Forelimb muscle (tissue), 1 donor: ENCODE results near the gene AZIN2. TPM values are rescaled to one million over a fixed set of nuclear protein-coding genes. Genes with fewer than 3 reads are reported as not detected.
"Not testable (repeated sequence)": the region's sequence is repeated elsewhere in the genome, so short reads cannot be mapped to it uniquely, and the experiment has no call there.

Experiments used
- DNase-seq: peaks from one replicate; pipeline ENCODE4 v3.0.0-alpha.2; 2013; ENCODE audit warnings: low read depth
- polyA plus RNA-seq: library from polyadenylated mRNA; unstranded; fragments of 120-200 nt; gene quantifications from one replicate; pipeline ENCODE4 v1.2.1, GENCODE V29; 2013; ENCODE audit not compliant: insufficient read length

Gene AZIN2
- polyA plus RNA-seq, 1 donor = 3.4 TPM

GRCh38 chr1:33057095-33057494, 23.9 kb upstream of the AZIN2 start:
- no peak for DNase-seq

DNA sequence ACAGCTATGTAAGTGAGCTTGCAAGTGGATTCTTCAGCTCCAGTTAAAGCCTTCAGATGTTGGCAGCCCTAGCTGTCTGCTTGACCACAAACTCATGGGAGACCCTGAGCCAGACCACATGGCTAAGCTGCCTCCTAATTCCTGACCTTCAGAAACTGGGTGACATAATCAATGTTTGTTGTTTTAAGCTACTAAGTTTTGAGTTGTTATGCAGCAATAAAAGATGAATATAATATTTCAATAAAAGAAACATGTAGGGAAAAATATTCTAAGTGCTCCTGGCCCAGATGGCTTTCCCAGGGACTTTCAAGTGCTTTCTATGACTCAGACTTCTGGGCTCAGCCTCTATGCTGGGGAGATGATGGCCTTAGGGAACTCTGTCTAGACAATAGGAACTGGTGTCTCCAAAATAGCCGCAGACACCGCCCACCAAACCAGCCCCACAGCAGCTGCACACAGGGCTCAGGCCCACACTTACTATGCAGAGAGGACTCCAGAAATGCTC, 20.3 kb upstream of the AZIN2 start:
- DNase-seq = peak; percentile 86

GRCh38 chr1:33061834-33062233, 19.1 kb upstream of the AZIN2 start:
- DNase-seq = no peak

- not testable (repeated sequence) for DNase-seq
Observed at GRCh38 chr1:33064284-33064683, 16.7 kb upstream of the AZIN2 start.

GRCh38 chr1:33065301-33065700, 15.7 kb upstream of the AZIN2 start:
- DNase-seq = no peak

- not testable (repeated sequence) for DNase-seq
Observed at GRCh38 chr1:33066477-33066876, 14.5 kb upstream of the AZIN2 start.

- DNase-seq = not testable (repeated sequence)
Observed at GRCh38 chr1:33068108-33068507, 12.8 kb upstream of the AZIN2 start.

DNA sequence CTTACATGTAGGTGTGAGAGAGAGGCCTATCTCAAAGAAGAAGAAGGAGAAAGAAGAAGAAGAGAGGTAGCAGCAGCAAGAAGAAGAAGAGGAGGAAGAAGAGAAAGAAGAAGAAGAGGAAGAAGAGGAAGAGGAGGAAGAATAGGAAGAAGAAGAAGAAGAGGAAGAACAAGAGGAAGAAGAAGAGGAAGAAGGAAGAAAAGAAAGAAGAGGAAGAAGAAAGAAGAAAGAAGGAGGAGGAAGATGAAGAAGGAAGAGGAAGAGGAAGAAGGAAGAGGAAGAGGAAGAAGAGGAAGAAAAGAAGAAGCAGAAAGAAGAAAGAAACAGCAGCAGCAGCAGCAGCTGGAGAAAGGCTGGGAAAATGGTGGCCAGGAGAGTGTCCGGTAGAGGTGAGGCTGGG, 10.3 kb upstream of the AZIN2 start:
- no peak for DNase-seq

DNA sequence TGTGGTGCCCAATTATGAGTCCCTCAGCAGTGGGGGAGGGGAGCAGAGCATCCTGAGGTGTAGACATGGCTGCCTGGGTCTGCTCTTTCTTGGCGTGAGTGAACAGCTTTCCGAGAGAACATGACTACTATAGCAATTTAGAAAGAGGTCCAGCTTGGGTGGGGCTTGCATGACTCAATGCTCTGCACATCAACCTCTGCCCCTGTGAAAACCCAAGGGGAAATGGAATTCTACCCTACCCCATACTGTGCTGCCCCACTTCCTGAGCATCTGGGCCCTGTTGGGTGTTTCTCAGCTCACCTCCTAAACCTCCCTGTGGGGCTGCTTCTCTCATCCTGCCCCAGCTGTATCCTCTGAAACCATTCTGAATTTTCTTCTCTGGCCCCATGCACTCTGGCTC, 8.2 kb upstream of the AZIN2 start:
- DNase-seq = no peak

DNA sequence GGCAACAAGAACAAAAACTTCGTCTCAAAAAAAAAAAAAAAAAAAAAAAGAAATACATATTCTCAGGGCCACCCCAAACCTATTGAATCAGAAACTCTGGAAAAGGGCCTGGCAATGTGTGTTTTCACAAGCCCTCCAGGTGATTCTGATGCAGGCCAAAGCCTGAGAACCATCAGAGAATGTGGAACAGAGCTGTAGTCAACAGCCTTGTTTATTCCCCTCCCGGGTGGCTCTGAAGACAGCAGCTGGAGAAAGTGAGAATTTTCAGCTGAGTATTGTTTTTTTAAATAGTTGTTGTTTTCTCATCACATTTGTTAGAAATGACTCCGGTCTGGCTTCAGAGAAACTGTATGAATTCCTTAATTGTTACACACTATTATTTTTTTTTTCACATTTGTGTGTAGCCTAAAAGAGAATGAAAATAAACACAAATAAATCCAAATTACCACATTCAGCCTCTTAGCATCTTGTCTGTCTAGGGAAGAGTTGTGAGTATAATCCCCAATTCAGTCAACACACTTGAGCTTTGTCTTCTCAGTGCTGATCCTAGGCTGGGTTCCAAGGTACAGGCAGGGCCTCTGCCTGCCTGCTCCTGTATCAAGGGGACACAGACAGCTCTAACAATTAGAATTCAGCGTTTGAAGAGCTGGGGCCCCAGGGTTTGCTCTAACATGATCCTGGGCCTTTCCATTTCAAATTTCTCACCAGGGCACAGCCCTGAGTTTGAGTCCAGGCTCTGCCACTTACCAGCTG, 6.6 kb upstream of the AZIN2 start:
- DNase-seq = no peak

DNA sequence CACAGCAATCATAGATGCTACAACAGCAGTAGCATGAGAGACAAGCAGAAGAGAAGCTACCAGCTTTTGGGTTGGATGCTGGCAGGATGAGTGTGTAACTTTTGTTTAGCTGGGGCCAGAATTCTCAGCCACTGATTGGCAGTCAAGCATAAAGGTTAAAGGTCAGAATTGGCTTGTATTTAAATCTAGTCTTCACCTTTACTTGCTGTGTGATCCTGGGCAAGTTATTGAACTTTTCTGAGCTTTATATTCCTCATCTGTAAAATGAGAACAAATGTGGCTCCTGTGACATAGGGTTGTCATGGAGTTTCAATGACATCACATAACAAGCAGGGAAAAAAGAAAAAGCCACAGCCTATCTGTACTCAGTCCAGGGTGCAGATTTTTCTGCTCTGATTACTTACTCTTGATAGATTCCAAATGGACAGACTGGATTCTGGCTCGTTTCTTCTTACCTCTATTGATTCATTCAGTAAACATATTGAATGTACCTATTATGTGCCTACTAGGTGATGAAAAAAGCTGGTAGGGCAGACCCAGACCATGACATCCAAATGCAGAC, 2.8 kb upstream of the AZIN2 start:
- DNase-seq = no peak

DNA sequence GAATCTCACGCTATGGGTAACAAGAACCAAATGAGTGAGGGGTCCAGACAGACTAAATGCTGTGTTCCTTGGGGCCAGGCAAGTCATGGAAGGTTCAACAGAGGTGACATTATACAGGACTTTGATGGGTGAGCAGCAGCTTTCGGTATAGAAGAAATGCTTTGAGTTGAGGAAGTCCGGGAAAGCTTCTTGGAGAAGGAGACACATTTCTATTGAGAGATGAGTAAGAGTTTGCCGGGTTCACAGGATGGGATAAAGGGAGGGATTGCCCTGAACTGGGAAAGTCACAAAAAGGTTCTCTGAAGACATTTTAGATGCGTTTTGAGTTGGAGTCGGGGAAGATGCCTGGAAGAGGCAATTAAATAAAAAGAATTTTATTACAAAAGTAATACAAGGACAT, 580 bp upstream of the AZIN2 start:
- no peak for DNase-seq

DNA sequence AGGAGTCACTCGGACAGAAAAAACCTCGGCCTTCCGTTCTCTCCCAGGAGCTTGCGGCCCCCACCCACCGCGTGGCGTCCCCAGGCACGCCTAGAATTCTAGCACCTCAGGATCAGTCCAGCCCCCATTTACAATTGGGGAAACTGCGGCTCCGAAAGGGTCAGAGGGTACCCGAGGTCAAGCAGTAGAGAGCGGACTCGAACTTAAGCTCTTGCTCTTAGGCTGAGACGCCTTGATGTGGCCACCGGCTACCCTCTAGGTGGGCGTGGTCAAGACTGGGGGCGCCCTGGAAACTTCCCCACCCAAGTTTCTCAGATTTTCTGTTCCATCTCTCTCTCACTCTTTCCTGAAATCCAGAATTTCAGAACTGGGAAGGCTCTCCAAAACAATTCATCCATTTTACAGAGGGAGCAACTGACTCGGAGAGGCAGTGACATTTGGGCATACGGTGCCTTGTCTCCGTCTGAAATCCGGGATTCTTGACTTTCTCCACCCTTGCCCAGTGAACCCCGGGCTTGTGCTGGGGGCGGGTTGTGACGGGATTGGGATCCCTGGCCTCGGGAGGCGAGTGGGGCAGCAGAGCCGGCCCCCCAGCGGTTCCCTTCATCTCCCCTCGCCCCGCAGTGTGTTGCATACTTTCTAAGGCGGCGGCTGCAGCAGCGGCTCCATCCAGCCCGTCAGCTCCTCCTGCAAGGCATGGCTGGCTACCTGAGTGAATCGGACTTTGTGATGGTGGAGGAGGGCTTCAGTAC, 777 bp downstream of the AZIN2 start:
- no peak for DNase-seq

DNA sequence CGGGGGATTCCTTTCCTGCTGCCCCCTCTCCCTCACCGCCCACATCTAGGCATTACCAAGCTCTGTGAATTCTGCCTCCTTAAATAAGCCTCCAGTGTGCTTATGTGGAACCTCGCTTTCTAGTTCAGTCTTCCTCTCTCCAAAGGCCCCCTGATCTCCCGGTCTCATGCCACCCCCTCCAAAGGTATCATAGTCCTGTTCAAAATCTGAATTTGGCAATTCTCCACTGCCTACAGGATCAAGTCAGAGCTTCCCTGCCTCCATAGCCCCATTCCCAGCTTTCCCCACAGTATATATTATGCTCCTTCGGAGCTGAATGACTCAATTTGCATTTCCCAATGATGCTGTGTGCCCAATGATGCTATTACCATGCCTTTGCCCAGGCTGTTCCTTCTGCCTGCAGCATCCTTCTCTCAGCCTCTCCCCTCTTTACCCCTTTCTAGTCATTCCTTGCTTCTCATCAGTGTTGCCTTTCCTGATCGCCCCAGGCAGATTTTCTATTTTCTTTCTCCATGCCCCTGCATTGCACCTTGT, 1.7 kb downstream of the AZIN2 start:
- DNase-seq = no peak

DNA sequence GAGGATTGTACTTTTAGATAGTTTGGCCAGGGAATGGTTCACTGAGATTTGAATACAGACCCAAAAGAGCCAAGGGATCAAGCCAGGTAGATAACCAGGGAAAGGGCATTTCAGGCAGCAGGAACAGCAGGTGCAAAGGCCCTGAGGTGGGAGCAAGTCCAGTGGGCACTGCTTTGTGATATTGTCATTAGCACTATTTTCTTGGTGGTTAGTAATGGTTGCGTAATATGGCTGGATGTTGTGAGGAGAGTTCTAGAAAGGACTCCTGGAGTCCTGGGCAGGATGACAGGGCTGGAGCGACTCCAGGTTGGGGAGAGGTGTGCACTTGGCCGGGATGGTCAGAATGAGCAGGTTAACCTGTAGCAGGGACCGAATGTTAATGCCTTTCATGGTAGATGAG, 4.4 kb downstream of the AZIN2 start:
- DNase-seq = no peak

- no peak for DNase-seq
Observed at GRCh38 chr1:33086384-33086850, 5.5 kb downstream of the AZIN2 start.

DNA sequence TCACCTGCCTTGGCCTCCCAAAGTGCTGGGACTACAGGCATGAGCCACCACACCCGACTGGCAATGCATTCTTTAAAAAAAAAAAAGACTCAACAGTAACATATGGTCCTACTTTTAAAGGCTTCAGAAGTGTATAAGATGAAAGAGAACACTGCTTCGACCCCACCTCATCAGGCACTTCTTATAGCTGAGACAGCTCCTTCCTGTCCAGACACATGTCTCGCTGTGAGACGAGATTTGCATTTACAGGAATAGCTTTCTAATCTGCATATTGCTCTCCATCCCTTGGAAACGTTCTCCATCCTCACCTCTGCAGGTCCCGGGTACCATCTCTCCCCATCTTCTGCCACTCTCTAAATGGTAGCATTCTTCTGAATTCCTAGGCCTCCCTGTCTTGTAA, 6.7 kb downstream of the AZIN2 start:
- DNase-seq = no peak

GRCh38 chr1:33088119-33088906, 7.4 kb downstream of the AZIN2 start:
- no peak for DNase-seq

- DNase-seq = no peak
Observed at GRCh38 chr1:33089457-33089856, 8.5 kb downstream of the AZIN2 start.

GRCh38 chr1:33092438-33092837, 11.5 kb downstream of the AZIN2 start:
- no peak for DNase-seq

GRCh38 chr1:33093004-33093403, 12.1 kb downstream of the AZIN2 start:
- DNase-seq = no peak

DNA sequence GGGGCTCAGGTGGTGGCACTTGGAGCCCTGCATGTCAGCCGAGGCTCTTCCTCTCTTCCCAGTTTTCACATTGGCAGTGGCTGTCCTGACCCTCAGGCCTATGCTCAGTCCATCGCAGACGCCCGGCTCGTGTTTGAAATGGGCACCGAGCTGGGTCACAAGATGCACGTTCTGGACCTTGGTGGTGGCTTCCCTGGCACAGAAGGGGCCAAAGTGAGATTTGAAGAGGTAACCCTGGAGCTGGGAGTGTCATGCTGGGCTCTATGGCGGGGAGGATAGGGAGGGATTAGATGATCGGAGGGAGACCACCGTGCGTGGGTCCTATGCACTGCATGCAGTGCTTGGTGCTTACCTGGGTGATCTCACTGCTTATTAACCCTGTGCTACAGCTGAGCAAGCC, 13.5 kb downstream of the AZIN2 start:
- no peak for DNase-seq
